ENCODE measurements around the gene TMTC1.
"Not testable (repeated sequence)": the region's sequence is repeated elsewhere in the genome, so short reads cannot be mapped to it uniquely, and the experiment has no call there.

TMTC1 gene

DNA sequence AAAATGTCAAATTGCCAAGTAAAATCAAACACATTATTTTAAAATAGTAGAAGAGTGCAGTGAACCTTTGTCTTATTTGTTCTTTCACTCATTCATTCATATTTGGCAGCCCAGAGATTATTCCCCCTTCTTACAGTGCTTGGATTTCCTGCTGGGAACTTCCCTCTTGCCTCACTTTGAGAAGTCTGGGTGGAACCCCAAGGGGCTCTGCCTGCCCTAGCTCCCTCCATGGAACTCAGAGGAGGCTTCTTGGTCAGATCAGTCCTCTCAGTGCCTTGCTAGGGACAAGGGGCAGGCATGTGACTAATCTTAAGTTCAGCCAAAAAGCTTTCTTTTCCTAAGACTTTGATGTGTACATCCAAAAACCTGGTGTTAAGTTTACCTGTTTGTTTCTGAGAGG is 201.6 kb downstream of the TMTC1 start:
- in situ Hi-C loops (cut with HindIII; ENCODE audit: low sequenced_read_pairs): loop anchor here (5.0 kb wide), 1 partner anchor 40 kb away; no protein-coding TSS in a partner anchor

- in situ Hi-C loops (cut with HindIII; ENCODE audit: low sequenced_read_pairs): loop anchor here (5.0 kb wide), 1 partner anchor 41 kb away; no protein-coding TSS in a partner anchor
Observed at GRCh38 chr12:29581631-29582030, 202.1 kb downstream of the TMTC1 start.

DNA sequence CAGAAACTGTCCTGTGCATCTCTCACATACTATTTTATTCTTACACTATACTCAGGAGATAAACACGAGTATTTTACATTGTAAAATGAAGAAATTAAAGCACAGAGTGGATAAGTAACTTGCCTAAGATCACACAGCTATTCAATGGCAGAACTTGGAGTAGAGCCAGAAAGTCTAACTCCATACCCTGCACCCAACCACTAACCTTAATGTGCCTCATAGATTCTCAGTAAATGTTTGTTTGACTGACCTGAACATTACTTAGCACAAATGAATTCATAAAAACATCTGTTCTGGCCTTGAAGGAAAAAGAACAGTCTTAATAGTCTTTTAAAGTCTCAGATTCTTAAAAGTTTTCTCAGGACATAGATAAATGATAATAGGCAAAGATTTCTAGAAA is 202.8 kb downstream of the TMTC1 start:
- in situ Hi-C loops (cut with HindIII; ENCODE audit: low sequenced_read_pairs): loop anchor here (5.0 kb wide), 1 partner anchor 41 kb away; no protein-coding TSS in a partner anchor

DNA sequence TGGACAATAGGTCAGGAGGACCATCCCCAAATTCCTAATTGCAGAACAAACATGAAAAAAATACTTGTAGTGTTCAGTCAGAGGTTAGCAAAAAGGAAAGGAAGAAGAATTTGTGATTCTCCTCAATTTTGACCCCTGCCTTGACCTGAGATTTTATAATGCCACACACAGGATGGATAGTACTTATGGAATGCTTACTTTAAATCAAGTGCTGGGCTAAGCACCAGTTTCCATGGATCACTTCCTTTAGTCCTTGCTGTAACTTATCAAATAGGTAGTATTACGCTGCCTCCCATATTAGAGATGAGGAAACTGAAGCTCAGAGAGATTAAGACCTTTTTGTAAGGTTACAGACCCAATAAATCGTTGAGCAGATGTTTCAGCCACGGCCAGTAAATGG is 205.0 kb downstream of the TMTC1 start:
- in situ Hi-C loops (cut with HindIII; ENCODE audit: low sequenced_read_pairs): no loop called here

GRCh38 chr12:29578070-29578469 is 205.7 kb downstream of the TMTC1 start:
- in situ Hi-C loops (cut with HindIII; ENCODE audit: low sequenced_read_pairs): no loop called here

GRCh38 chr12:29574500-29574899 is 209.2 kb downstream of the TMTC1 start:
- in situ Hi-C loops (cut with HindIII; ENCODE audit: low sequenced_read_pairs): no loop called here

- in situ Hi-C loops (cut with HindIII; ENCODE audit: low sequenced_read_pairs): no loop called here
Observed at GRCh38 chr12:29572938-29573337, 210.8 kb downstream of the TMTC1 start.

DNA sequence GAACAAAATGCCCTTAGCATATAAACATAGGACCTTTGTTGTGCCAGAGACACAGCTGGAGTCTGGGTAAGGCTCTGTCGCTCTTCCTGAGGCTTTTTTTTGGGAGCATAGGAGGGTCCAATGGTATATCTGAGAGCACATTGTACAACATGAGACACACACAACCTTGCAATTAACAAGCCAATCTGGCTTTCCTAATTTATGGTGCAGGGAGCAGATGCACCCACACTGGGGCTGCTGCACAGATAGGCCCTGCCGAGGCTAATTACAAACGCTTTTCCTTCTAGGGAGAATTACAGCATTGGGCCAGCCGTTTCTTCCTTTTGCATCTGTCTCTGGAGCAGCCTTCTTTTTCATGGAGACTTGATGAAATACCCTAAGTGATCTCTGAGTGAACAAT is 211.3 kb downstream of the TMTC1 start:
- in situ Hi-C loops (cut with HindIII; ENCODE audit: low sequenced_read_pairs): no loop called here

GRCh38 chr12:29569132-29569757 is 214.5 kb downstream of the TMTC1 start:
- in situ Hi-C loops (cut with HindIII; ENCODE audit: low sequenced_read_pairs): no loop called here

DNA sequence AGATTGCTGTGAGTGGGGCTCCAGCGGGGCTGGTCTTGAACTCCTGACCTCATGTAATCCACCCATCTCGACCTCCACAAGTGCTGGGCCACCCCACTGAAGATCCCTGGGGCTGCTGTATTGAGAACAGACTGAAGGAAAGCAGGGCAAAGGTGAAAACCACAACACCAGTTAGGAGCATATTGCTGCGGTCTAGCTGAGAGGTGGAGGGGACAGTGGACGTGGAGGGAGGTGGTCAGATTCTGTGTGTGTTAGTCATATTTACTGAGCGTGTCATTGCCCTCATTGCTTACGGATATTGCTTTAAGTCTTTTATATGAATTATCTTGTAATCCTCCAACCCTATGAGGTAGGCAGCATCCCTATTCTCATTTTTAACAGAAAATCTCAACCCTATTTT is 217.3 kb downstream of the TMTC1 start:
- in situ Hi-C loops (cut with HindIII; ENCODE audit: low sequenced_read_pairs): no loop called here

- in situ Hi-C loops (cut with HindIII; ENCODE audit: low sequenced_read_pairs): no loop called here
Observed at GRCh38 chr12:29565727-29566126, 218.0 kb downstream of the TMTC1 start.

- in situ Hi-C loops (cut with HindIII; ENCODE audit: low sequenced_read_pairs): no loop called here
Observed at GRCh38 chr12:29564925-29565324, 218.8 kb downstream of the TMTC1 start.

DNA sequence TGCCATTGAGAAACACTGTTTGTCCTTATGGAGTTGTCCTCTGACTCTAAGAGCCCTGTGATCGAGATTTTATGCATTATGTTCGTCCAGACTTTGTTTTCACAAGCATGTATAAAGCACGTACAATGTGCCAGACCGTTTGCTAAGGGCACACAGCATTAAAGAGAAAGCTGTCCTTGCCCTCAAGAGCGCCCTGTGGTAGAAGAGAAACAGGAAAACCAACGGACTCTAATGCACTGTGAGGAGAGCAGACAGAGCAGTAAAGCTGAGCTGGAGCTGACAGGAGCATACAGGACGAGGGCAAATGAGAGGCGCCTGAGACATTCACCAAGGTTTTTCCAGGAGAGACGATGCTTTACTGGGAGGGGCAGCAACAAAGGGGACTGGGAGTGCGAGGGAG is 220.1 kb downstream of the TMTC1 start:
- in situ Hi-C loops (cut with HindIII; ENCODE audit: low sequenced_read_pairs): no loop called here

- in situ Hi-C loops (cut with HindIII; ENCODE audit: low sequenced_read_pairs): no loop called here
Observed at GRCh38 chr12:29563071-29563470, 220.7 kb downstream of the TMTC1 start.

- in situ Hi-C loops (cut with HindIII; ENCODE audit: low sequenced_read_pairs): no loop called here
Observed at GRCh38 chr12:29562110-29562804, 221.5 kb downstream of the TMTC1 start.

GRCh38 chr12:29561664-29562071 is 222.1 kb downstream of the TMTC1 start:
- in situ Hi-C loops (cut with HindIII; ENCODE audit: low sequenced_read_pairs): no loop called here

- in situ Hi-C loops (cut with HindIII; ENCODE audit: low sequenced_read_pairs): no loop called here
Observed at GRCh38 chr12:29559198-29559597, 224.5 kb downstream of the TMTC1 start.

DNA sequence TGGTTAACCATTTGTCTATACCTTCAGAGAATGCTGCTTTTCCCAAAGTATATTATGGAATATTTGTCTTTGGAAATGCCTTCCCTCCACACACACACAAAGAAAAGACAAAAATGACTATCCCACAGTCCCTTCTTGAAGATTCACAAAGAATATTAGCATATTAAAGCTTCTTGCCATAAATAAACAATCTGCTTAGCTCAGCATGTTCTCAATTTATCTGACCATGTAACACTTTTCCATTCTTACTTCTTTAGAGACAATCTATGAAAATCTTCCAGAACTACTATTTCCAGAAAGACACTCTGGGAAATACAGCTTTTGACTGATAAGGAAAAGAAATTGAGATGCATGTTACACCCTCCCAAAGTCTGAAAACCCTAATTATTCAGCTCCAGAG is 227.4 kb downstream of the TMTC1 start:
- in situ Hi-C loops (cut with HindIII; ENCODE audit: low sequenced_read_pairs): no loop called here

DNA sequence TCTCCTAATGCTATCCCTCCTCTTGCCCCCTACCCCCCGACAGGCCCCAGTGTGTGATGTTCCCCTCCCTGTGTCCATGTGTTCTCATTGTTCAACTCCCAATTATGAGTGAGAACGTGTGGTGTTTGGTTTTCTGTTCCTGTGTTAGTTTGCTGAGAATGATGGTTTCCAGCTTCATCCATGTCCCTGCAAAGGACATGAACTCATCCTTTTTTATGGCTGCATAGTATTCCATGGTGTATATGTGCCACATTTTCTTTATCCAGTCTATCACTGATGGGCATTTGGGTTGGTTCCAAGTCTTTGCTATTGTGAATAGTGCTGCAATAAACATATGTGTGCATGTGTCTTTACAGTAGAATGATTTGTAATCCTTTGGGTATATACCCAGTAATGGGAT is 228.3 kb downstream of the TMTC1 start:
- in situ Hi-C loops (cut with HindIII; ENCODE audit: low sequenced_read_pairs): not testable (repeated sequence)

GRCh38 chr12:29552994-29553748 is 230.6 kb downstream of the TMTC1 start:
- in situ Hi-C loops (cut with HindIII; ENCODE audit: low sequenced_read_pairs): no loop called here

DNA sequence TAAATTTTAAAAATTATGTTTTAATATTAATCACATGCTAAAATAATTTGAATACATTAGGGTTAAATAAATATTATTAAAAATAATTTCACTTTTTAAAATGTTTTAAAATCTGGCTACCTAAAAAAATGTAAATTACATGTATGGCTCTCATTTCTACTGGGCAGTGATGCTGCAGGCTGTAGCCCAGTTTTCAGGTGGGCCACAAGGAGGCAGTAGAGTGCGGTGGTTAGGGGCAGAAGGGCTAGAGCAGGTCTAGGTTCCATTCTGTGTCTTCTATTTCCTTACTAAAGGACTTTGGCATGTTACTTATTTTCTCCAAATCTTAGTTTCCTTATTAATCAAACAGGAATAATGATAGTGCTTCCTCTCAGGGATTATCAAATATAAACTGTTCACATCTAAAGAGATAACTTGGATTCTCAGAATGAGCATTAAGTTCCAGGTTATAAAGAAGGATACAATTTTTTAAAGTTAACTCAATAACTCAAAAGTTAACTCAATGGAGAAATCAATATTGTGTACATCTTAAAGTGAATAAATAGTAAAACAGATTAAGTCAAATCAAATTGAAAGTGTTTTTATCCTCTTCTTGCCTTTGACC is 231.3 kb downstream of the TMTC1 start:
- in situ Hi-C loops (cut with HindIII; ENCODE audit: low sequenced_read_pairs): no loop called here

All from endothelial cell of hepatic sinusoid (primary cell).